PFSK-1 (cell line): ENCODE results near the gene TCIRG1.

Experiments used
- FOXP2 ChIP-seq: optimal IDR thresholded peaks from 2 replicates; pipeline ENCODE3; 2011; ENCODE audit warnings: borderline replicate concordance, control low read depth, inconsistent platforms; ENCODE audit not compliant: insufficient read depth; ENCODE audit errors: extremely low read length, extremely low read depth
- POLR2AphosphoS5 ChIP-seq: IDR thresholded peaks from 2 replicates; pipeline ENCODE4 v1.6.1; 2012; ENCODE audit warnings: low read depth, mild to moderate bottlenecking, control low read depth, low read length, moderate library complexity
- SIN3A ChIP-seq: IDR thresholded peaks from 2 replicates; pipeline ENCODE4 v1.6.1; 2012; ENCODE audit warnings: mild to moderate bottlenecking, low read length, moderate library complexity, borderline replicate concordance; ENCODE audit not compliant: insufficient read depth
- TAF1 ChIP-seq: IDR thresholded peaks from 2 replicates; pipeline ENCODE4 v1.6.1; 2012; ENCODE audit warnings: low read length, control low read depth, borderline replicate concordance; ENCODE audit not compliant: insufficient read depth
- TF ChIP-seq, protein P1 (sequence below), 2 experiments: IDR thresholded peaks; 2 replicates each; pipeline versions ENCODE4 v1.6.1 to v1.8.0; 2011 to 2012; ENCODE audit warnings: low read depth in 2 of 2, low read length in 2 of 2, control low read depth in 1 of 2, inconsistent platforms in 1 of 2, mild to moderate bottlenecking in 1 of 2, moderate library complexity in 1 of 2; ENCODE audit not compliant: insufficient read depth in 1 of 2

TCIRG1 gene

DNA sequence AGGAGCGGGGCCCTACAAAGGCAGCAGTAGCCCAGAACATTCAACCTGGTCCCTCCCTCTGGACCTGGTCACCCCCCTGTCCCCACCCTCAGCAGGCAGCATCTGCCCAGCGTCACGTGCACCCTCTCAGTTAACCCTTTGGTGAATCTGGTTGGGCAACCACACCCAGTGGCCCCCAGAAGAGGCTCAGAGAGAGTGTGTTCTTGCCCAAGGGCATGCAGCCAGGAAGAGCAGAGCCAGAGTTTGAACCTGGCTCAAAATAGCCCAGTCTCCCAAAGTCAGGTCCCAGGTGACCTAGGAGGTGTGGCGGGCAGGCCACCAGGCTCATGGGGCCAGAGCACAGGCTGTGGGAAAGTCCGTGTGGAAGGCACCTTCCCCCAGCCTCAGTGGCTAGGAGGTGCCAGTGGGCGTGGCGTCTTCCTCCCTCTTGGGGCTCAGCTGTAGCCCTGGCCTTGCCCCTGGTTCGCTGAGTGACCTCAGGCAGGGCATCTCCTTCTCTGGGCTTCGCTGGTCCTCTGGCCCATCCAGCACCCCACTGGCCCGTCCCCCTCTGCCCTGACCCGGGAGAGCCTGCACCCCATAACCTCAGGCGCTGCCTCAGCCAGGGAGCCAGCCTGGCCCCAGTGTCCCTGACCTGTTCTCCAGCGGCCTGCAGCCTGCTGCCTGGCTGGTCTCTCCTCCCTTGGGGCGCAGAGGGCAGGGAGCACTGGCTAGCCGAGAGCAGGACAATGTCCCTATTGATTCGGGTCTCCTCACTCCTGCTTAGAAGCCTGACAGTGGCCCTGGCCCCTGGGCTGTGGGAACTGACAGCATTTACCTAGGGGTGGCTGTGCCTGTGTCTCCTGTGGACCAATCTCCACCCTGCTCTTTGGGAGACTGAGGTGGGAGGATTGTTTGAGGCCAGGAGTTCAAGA, 21.7 kb upstream of the TCIRG1 start:
- TF ChIP-seq SIN3A (no peak), FOXP2 (no peak), TAF1 (no peak), POLR2AphosphoS5 (no peak)
- TF ChIP-seq, protein P1, sequence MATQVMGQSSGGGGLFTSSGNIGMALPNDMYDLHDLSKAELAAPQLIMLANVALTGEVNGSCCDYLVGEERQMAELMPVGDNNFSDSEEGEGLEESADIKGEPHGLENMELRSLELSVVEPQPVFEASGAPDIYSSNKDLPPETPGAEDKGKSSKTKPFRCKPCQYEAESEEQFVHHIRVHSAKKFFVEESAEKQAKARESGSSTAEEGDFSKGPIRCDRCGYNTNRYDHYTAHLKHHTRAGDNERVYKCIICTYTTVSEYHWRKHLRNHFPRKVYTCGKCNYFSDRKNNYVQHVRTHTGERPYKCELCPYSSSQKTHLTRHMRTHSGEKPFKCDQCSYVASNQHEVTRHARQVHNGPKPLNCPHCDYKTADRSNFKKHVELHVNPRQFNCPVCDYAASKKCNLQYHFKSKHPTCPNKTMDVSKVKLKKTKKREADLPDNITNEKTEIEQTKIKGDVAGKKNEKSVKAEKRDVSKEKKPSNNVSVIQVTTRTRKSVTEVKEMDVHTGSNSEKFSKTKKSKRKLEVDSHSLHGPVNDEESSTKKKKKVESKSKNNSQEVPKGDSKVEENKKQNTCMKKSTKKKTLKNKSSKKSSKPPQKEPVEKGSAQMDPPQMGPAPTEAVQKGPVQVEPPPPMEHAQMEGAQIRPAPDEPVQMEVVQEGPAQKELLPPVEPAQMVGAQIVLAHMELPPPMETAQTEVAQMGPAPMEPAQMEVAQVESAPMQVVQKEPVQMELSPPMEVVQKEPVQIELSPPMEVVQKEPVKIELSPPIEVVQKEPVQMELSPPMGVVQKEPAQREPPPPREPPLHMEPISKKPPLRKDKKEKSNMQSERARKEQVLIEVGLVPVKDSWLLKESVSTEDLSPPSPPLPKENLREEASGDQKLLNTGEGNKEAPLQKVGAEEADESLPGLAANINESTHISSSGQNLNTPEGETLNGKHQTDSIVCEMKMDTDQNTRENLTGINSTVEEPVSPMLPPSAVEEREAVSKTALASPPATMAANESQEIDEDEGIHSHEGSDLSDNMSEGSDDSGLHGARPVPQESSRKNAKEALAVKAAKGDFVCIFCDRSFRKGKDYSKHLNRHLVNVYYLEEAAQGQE (IDR thresholded peaks at IDR 0.05; ENCODE audit: insufficient read depth in 1 of 2, low read depth in 2 of 2, low read length in 2 of 2): no peak

DNA sequence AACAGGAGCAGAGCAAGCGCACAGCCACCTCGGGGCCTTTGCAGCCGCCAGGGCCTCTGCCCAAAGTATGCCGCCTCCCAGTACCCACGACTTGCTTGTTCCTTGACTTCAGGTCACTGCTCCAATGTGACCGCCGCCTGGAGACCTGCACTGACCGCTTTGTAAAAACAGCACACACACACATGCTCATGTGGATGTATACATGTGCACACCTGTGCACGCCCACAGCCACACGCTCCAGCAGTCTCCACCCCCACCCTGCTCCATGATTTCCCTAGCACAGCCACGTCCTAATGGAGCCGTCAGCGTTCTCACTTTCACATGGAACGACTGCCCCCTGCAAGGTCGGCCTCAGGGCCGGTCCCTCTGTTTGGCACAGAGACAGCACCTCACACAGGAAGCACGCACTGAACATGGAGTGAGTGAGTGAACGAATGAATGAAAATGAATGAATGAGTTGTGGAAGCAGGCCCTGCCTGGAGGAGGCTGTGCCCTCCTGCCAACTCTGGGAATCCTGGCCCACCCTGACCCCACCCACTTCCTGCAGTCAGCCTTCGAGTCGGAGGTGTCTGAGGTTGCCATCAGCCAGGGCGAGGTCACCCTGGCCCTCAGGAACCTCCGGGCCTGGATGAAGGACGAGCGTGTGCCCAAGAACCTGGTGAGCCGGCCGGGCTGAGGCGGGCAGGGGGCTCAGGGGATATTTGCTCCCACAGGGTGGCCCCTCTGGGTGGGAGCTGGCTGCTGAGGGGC, 20.7 kb upstream of the TCIRG1 start:
- TF ChIP-seq, protein P1 (IDR thresholded peaks at IDR 0.05; ENCODE audit: insufficient read depth in 1 of 2, low read depth in 2 of 2, low read length in 2 of 2): no peak
- TF ChIP-seq FOXP2: no peak
- TF ChIP-seq TAF1: no peak
- TF ChIP-seq POLR2AphosphoS5: no peak
- TF ChIP-seq SIN3A: no peak

DNA sequence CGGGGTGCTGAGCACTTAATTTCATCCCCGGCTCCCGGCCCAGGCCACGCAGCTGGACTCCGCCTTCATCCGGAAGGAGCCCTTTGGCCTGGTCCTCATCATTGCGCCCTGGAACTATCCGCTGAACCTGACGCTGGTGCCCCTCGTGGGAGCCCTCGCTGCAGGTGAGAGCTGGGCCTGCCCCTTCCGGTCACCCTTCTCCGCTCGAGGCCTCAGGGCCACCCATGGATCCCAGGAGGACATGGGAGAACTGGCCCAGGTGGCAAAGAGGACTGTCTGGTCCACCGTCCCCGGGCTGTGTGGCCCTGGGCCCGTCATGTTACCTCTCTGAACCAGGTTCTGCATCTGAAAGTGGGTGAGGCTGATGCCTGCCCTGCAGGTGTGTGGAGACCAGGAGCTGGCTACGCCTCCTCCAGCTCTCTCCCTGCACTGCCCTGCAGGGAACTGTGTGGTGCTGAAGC, 20.1 kb upstream of the TCIRG1 start:
- no peak for TF ChIP-seq POLR2AphosphoS5
- TF ChIP-seq SIN3A: no peak
- TF ChIP-seq FOXP2: no peak
- TF ChIP-seq, protein P1 (IDR thresholded peaks at IDR 0.05; ENCODE audit: insufficient read depth in 1 of 2, low read depth in 2 of 2, low read length in 2 of 2): no peak
- no peak for TF ChIP-seq TAF1

DNA sequence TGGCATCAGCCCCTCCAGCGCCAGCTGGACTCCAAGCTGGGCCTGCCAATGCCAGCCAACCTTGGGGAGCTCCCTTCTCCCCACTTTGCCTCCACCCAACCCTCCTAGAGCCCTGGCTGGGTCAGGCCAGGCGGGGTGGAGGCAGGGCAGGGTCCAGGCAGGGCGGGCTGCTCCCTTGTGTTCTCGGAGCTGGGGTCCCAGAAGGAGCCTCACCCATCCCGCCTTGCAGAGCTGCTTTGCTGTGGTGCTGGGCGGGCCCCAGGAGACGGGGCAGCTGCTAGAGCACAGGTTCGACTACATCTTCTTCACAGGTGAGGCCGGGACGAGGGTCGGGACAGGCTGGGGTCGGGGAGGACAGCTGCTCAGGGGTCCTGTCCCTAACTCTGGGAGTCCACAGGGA, 19.3 kb upstream of the TCIRG1 start:
- TF ChIP-seq FOXP2 (no peak), SIN3A (no peak), TAF1 (no peak), POLR2AphosphoS5 (no peak)
- TF ChIP-seq, protein P1 (IDR thresholded peaks at IDR 0.05; ENCODE audit: insufficient read depth in 1 of 2, low read depth in 2 of 2, low read length in 2 of 2): no peak
